Right lobe of liver (tissue), 4 donors: ENCODE results near the gene MGAT4A.

Experiments
- POLR2A ChIP-seq: fragments of 450-650 bp; IDR thresholded peaks from one replicate; pipeline ENCODE4 v1.6.1; 2017; ENCODE audit warnings: antibody characterized with exemption, mild to moderate bottlenecking
- TF ChIP-seq, protein P1 (sequence below), 4 donors: fragments of 200-600 bp in 3 of 4; fragments of 450-650 bp in 1 of 4; IDR thresholded peaks; one replicate each; pipeline versions ENCODE4 v1.5.1 to v1.8.0; 2016 to 2022; ENCODE audit warnings: antibody characterized with exemption in 4 of 4, mild to moderate bottlenecking in 2 of 4
- donor health status: DM: no; HTN: no; CAD: no.
- donor health status: DM: no; HTN: no; CAD: no.
- donor health status: DM: no; HTN: yes; CAD: no.

DNA sequence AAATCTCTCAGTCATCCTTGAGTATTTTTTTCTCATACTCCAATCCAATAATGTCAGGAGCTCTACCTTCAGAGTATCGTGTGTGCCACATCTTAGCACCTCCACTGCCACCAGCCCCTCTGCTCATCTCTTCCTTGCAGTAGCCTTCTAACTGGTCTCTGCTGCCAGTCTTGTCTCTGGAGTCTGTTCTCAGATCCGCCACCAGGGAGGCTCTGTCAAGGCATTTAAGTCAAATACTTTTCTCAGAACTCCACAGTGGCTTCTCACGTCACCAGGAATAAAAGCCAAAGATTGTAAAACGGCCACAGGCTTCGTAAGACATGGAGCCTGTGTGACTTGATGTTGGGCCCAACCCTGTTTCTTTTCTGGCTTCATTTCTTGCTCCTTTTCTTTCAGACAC, 115.5 kb downstream of the MGAT4A start:
- TF ChIP-seq, protein P1, sequence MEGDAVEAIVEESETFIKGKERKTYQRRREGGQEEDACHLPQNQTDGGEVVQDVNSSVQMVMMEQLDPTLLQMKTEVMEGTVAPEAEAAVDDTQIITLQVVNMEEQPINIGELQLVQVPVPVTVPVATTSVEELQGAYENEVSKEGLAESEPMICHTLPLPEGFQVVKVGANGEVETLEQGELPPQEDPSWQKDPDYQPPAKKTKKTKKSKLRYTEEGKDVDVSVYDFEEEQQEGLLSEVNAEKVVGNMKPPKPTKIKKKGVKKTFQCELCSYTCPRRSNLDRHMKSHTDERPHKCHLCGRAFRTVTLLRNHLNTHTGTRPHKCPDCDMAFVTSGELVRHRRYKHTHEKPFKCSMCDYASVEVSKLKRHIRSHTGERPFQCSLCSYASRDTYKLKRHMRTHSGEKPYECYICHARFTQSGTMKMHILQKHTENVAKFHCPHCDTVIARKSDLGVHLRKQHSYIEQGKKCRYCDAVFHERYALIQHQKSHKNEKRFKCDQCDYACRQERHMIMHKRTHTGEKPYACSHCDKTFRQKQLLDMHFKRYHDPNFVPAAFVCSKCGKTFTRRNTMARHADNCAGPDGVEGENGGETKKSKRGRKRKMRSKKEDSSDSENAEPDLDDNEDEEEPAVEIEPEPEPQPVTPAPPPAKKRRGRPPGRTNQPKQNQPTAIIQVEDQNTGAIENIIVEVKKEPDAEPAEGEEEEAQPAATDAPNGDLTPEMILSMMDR (IDR thresholded peaks at IDR 0.05): no peak
- no peak for TF ChIP-seq POLR2A
